Inflammatory macrophage (primary cell): ENCODE data around the gene APC2.
A peak's percentile ranks its signal among the peaks of the same experiment; 100 is the strongest.

Experiments used
- DNase-seq, 2 donors: peaks; one replicate each; pipeline ENCODE4 v3.0.0-alpha.2; 2020 to 2022

Gene APC2

GRCh38 chr19:1482361-1483130 lies 32.6 kb downstream of the APC2 start:
- no peak for DNase-seq

GRCh38 chr19:1483131-1483978 lies 33.4 kb downstream of the APC2 start:
- DNase-seq: no peak

DNA sequence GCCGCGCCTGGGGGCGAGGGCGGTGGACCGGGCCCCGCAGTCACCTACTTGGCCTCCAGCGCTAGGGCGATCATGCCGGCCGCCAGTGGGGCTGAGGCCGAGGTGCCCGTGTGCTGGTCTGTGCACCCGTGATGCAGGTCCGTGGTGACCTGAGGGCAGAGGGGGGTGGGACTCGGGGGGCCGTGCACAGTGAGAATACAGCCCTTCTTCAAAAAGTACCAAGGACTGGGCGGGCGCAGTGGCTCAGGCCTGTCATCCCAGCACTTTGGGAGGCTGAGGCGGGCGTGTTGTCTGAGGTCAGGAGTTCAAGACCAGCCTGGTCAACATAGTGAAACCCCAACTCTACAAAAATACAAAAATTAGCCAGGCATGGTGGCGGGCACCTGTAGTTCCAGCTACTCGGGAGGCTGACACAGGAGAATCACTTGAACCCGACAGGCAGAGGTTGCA lies 34.1 kb downstream of the APC2 start:
- DNase-seq: no peak

GRCh38 chr19:1486720-1487575 lies 37.0 kb downstream of the APC2 start:
- no peak for DNase-seq

DNA sequence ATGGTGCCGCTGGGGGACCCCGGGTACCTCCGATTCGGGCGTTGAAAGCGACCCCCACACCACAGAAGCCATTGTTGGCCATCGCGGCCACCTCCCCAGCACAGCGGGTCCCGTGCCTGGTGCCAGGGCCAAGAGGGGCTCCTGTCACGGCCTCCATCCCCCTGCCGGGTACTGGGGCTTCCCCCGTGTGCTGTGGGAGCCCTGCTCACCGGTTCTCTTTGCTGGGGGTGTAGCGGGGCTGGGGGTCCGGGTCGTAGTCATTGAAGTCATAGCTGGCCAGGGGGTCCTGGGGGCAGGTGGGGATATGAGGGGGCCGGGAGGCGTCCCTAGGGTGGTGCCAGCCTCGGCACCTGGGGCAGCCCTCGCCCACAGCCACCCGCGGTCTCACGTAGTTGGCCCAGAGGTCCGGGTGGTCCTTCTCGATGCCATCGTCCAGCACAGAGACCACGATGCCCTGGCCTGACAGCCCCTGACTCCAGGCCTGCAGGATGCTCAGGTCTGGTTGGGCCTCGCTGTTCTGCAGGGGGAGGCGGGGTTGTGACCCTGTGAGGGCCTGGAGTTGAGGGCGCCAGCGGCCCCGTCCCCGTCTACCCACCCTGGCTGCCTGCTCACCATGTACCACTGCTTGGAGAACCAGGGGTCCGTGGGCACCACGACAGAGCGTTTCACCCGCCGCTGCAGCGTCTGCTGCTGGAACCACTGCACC lies 37.8 kb downstream of the APC2 start:
- DNase-seq: no peak

DNA sequence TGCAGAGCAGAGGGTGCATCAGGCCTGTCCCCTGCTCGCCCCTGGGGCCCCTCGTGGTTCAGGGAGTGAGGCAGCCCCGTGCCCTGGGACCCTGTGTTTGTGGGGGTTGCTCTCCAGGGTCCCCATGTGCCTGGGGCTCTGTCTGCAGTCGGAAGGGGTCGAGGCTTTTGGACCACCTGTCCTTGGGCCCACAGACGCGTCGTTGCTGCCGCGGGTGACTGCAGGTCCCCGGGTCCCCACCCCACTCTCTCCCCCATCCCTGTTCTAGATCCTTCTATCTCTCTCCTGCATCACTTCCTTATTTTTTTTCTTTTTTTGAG lies 38.3 kb downstream of the APC2 start:
- DNase-seq: no peak

DNA sequence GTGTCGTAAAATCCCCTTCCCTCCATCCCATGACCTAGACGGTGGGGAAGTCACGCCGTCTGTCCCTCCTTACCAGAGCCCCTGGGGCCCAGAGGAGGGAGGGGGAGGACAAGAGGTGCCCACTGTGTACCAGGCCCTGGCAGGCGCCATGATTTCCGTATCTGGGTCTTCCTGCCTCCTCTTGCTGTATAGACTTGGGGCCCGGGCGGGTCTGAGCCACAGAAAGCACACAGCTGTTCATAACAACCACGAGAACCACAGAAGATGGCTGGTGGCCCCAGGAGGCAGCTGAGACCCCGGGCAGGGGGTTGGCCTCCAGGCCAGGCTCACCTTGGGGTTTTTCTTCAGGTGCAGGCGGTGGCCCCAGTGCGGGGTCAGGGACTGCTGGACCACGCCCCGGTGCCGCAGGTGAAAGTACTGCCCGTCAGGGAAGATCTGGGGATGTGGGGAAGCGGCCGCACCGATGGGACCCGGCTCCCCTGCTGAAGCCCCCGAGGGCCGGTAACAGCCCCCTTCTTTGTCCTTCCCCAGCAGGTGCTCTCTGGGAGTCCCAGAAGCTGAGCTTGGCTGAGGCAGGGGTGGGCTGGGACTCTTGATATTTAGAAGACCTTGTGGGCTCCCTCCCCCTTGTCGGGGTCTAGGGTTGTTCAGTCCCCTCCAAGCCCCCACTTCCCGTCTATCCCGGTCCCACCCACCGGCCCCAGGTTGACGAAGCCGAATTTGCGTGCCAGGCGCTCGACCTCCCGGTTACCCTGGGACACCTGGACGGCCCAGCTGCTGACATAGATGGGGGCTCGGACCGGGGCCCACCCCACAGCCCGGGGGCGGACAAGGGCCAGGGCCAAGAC lies 39.8 kb downstream of the APC2 start:
- DNase-seq: no peak

DNA sequence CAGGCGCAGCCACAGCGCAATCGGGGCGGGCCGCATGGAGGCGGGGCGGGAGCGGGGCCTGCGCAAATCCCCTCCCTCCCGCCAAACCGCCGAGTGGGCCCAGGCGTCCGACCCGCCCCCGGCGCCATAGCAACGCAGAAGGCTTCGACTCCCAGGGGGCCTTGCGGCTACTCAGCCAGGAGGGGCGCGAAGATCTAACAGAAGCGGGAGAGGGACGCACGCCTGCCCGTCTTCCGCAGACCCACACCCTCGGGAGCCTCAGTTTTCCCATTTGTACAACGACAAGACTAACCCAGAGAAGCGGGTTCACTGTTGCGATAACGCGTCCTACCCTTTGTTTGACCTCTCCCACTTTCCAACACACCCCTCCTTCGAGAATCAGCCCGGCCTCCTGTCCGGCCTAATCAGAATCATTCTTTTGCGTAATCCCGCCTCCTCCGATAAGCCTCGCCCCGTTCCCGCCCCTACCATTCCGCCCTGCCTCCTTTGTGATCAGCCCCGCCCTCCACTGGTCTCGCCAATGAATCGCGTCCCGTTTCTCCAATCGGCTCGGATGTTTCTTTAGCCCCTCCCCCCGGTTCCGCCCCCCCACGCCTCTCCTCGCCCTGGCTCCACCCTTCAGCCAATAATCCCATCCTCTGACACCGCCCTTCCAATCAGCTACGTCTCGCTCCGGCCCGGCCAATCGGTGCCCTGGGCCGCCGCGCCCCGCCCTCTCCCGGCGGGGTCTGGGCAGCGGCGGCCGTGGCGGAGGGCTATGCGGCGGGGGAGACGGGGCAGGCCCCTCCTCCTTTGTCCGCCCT lies 40.6 kb downstream of the APC2 start, which contains the start of gene PCSK4:
TSS of gene PCSK4 (minus strand) at position 40 of the 803 bp plus-strand sequence. CDS start at position 36, 4 bp downstream.
- peak; percentile 99 for DNase-seq

GRCh38 chr19:1491114-1491848 lies 41.4 kb downstream of the APC2 start, which contains the start of gene REEP6:
Gene REEP6 (plus strand): TSS chr19:1491181. CDS start chr19:1491270, 89 bp downstream.
- no peak for DNase-seq

GRCh38 chr19:1491849-1492170 lies 41.9 kb downstream of the APC2 start:
- DNase-seq: no peak

DNA sequence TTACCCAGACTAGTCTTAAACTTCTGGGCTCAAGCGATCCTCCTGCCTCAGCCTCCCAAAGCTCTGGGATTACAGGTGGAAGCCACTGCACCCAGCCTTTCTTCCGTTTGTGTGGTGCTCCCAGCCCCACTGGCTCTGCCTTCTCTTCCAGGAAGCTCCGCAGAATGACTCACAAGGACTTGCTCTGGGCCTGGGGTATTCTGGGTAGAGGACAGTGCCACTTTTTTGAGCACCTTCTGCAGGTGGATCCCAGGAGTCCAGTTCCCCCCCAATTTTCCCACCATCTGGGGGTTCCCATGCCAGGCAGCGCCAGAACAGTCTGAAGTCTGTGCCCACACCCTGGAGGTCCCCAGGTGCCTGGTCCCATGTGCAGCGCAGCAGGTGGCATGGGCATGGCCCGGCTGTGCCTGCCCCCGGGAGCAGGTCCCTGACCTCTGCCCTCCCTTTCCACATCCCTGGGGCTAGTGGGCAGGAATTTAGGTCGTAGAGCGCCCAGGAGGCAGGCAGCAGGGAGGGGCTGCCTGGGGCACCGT lies 42.6 kb downstream of the APC2 start:
- DNase-seq: no peak

- DNase-seq: no peak
Observed at GRCh38 chr19:1494115-1494815, 44.3 kb downstream of the APC2 start.

- no peak for DNase-seq
Observed at GRCh38 chr19:1495051-1495798, 45.3 kb downstream of the APC2 start.

GRCh38 chr19:1495799-1496713 lies 46.1 kb downstream of the APC2 start:
- DNase-seq: no peak

DNA sequence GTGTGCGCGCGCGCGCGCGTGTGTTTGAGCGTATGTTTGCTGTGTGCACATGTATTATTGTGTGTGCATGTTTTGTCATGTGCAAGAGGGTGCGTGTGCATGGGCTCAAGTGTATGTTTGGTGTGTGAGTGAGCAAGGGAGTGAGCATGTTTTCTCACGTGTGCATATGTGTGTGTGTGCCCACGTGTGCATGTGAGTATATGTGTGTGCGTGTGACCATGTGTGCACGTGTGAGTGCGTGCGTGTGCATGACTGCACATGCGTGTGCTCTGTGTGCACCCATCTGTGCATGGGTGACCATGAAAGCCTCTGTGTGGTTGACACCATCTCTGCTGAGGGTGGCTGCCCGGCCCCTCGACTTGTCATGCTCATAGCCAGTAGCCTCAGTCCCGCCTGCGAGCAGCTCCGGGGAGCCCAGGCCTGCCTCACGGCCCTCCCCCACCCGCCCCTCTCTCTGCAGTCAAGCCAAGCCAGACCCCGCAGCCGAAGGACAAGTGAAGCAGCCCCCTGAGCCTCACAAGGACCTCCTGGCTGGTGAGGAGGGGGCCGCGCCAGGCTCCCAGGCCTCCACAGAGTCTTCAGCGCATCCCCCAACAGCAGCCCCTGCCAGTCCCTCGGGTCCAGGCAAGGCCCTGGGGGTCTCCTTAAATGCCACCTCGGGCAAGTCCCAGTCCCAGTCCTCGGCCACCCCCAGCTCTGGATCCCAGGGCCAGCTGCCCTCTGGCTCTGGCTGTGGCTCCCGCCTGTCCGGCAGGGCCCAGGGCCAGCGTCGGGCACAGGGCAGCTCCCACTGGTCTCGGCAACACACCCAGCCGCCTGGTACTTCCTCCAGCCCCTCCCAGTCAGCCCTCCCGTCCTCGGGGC lies 47.0 kb downstream of the APC2 start:
- DNase-seq: no peak
